Measurements from ENCODE around the gene ME2. TPM values are rescaled to one million over a fixed set of nuclear protein-coding genes. Genes with fewer than 3 reads are reported as not detected.

ME2 gene
- total and polyA plus RNA-seq, 9 of the 15 experiments (the other 6 are each of a cell fraction or from before 2014, with no cell fraction given): 12.3 to 54.4 (median 36.2) TPM

- TF ChIP-seq PRDM10 (IDR thresholded peaks at IDR 0.05; ENCODE audit: partially characterized antibody) (no peak), RAD21 (CRISPR knock-in tag; conservative IDR thresholded peaks at IDR 0.05 in 1 of 2, IDR thresholded peaks at IDR 0.05 in 1 of 2) (peak; percentile 37 to 65; a peak in 3 of 4 replicates)
These were observed 12.2 kb upstream of the ME2 start (continued) for GRCh38 chr18:50866765-50867164.

GRCh38 chr18:50869150-50869549, 9.8 kb upstream of the ME2 start:
- H3K27me3 ChIP-seq (ENCODE audit: control insufficient read depth in 2 of 2, insufficient read depth in 2 of 2, low read length in 2 of 2): no peaks in the 10 kb centered on the region
- in situ Hi-C loops (cut with MboI): no loop called here
- no peak overlapping the region for H3K27ac ChIP-seq (ENCODE audit: extremely low read depth, low read depth, low read length)
- H3K79me2 ChIP-seq (ENCODE audit: control insufficient read depth, insufficient read depth, low read length): no peaks in the 10 kb centered on the region
- no peaks in the 10 kb centered on the region for H4K20me1 ChIP-seq (replicated peaks; ENCODE audit: control insufficient read depth, insufficient read depth, low read length)
- ATAC-seq: no peak
- intact Hi-C loops (cut with micrococcal nuclease): no loop called here
- H3K9ac ChIP-seq (ENCODE audit: insufficient read depth in 1 of 2, low read depth in 2 of 2, low read length in 2 of 2): no peak overlapping the region
- DNase-seq (ENCODE audit: extremely low read depth in 1 of 4, low spot score in 3 of 4): no peak
- no peaks in the 10 kb centered on the region for H3K36me3 ChIP-seq (ENCODE audit: control insufficient read depth, insufficient read depth, low read length)
- H3K4me3 ChIP-seq: no peak overlapping the region
- peaks cover 0 to 4% of the 10 kb centered on the region in 2 experiments; a peak in 1 of 5 replicates for H3K4me1 ChIP-seq (replicated peaks in 1 of 2; ENCODE audit: control insufficient read depth in 2 of 2, insufficient read depth in 2 of 2, low read length in 2 of 2)
- BruUV-seq (replicated peaks): no TSS peak
- H2AFZ ChIP-seq (ENCODE audit: low read depth, low read length): no peak overlapping the region
- ChIA-PET CTCF (ENCODE audit: low intra/inter-chr PET ratio) (no interaction called here), POLR2A (interaction anchor here (0.6 kb wide), 1 partner anchor 1191 kb away, joined by 3 read pairs; no protein-coding TSS in a partner anchor)
- no peak for FAIRE-seq
- no peaks in the 10 kb centered on the region for H3K9me3 ChIP-seq (replicated peaks; ENCODE audit: control insufficient read depth, insufficient read depth, low read depth, low read length)
- no peaks in the 10 kb centered on the region for H3K9me1 ChIP-seq (ENCODE audit: control insufficient read depth, insufficient read depth, low read length)
- no peak overlapping the region for H3K4me2 ChIP-seq (ENCODE audit: insufficient read depth, low read length)
- 25% methylated on average over 4 of the region's 4 CpGs for WGBS (ENCODE audit: insufficient coverage, low coverage, missing lambda C conversion rate)
- no peak for TF ChIP-seq FOXO4 (CRISPR knock-in tag; IDR thresholded peaks at IDR 0.05)

All from K562 (cell line).